ENCODE measurements around the gene BDKRB1.

Gene BDKRB1

GRCh38 chr14:96261053-96261452, 5.0 kb downstream of the BDKRB1 start:
- H3K4me3 ChIP-seq (ENCODE audit: low read depth, low read length): no peak overlapping the region
- H3K4me1 ChIP-seq (ENCODE audit: control insufficient read depth, insufficient read depth, low read length): no peaks in the 10 kb centered on the region
- H3K9ac ChIP-seq (ENCODE audit: low read length): no peak overlapping the region
- H3K27me3 ChIP-seq (ENCODE audit: control insufficient read depth, insufficient read depth, low read length): no peaks in the 10 kb centered on the region
- H3K36me3 ChIP-seq (ENCODE audit: control insufficient read depth, insufficient read depth, low read length): no peaks in the 10 kb centered on the region
- peaks cover 3% of the 10 kb centered on the region; the same call in 1 of the 2 replicates for H3K9me3 ChIP-seq (ENCODE audit: control insufficient read depth, insufficient read depth, low read depth, low read length)
- H3K27ac ChIP-seq (ENCODE audit: low read depth, low read length): no peak overlapping the region

GRCh38 chr14:96261772-96262655, 6.0 kb downstream of the BDKRB1 start:
- H3K9me3 ChIP-seq (ENCODE audit: control insufficient read depth, insufficient read depth, low read depth, low read length): peaks cover 3% of the 10 kb centered on the region; the same call in 1 of the 2 replicates
- no peak overlapping the region for H3K9ac ChIP-seq (ENCODE audit: low read length)
- H3K4me3 ChIP-seq (ENCODE audit: low read depth, low read length): no peak overlapping the region
- H3K4me1 ChIP-seq (ENCODE audit: control insufficient read depth, insufficient read depth, low read length): no peaks in the 10 kb centered on the region
- no peaks in the 10 kb centered on the region for H3K36me3 ChIP-seq (ENCODE audit: control insufficient read depth, insufficient read depth, low read length)
- no peaks in the 10 kb centered on the region for H3K27me3 ChIP-seq (ENCODE audit: control insufficient read depth, insufficient read depth, low read length)
- H3K27ac ChIP-seq (ENCODE audit: low read depth, low read length): no peak overlapping the region

- no peaks in the 10 kb centered on the region for H3K27me3 ChIP-seq (ENCODE audit: control insufficient read depth, insufficient read depth, low read length)
- H3K36me3 ChIP-seq (ENCODE audit: control insufficient read depth, insufficient read depth, low read length): no peaks in the 10 kb centered on the region
- no peak overlapping the region for H3K9ac ChIP-seq (ENCODE audit: low read length)
- no peak overlapping the region for H3K27ac ChIP-seq (ENCODE audit: low read depth, low read length)
- H3K4me3 ChIP-seq (ENCODE audit: low read depth, low read length): no peak overlapping the region
- H3K9me3 ChIP-seq (ENCODE audit: control insufficient read depth, insufficient read depth, low read depth, low read length): peaks cover 3% of the 10 kb centered on the region; the same call in 1 of the 2 replicates
- H3K4me1 ChIP-seq (ENCODE audit: control insufficient read depth, insufficient read depth, low read length): no peaks in the 10 kb centered on the region
These were observed 7.6 kb downstream of the BDKRB1 start for GRCh38 chr14:96263347-96264199.

- H3K4me1 ChIP-seq (ENCODE audit: control insufficient read depth, insufficient read depth, low read length): no peaks in the 10 kb centered on the region
- H3K27ac ChIP-seq (ENCODE audit: low read depth, low read length): no peak overlapping the region
- peaks cover 3% of the 10 kb centered on the region; the same call in 1 of the 2 replicates for H3K9me3 ChIP-seq (ENCODE audit: control insufficient read depth, insufficient read depth, low read depth, low read length)
- H3K4me3 ChIP-seq (ENCODE audit: low read depth, low read length): no peak overlapping the region
- H3K9ac ChIP-seq (ENCODE audit: low read length): no peak overlapping the region
- no peaks in the 10 kb centered on the region for H3K36me3 ChIP-seq (ENCODE audit: control insufficient read depth, insufficient read depth, low read length)
- H3K27me3 ChIP-seq (ENCODE audit: control insufficient read depth, insufficient read depth, low read length): no peaks in the 10 kb centered on the region
These were observed 8.2 kb downstream of the BDKRB1 start for GRCh38 chr14:96264200-96264553.

GRCh38 chr14:96264853-96265252, 8.8 kb downstream of the BDKRB1 start:
- no peak overlapping the region for H3K27ac ChIP-seq (ENCODE audit: low read depth, low read length)
- no peaks in the 10 kb centered on the region for H3K4me1 ChIP-seq (ENCODE audit: control insufficient read depth, insufficient read depth, low read length)
- no peak overlapping the region for H3K4me3 ChIP-seq (ENCODE audit: low read depth, low read length)

GRCh38 chr14:96265383-96266095, 9.5 kb downstream of the BDKRB1 start:
- Histone ChIP-seq H3K27ac (ENCODE audit: low read depth, low read length) (no peak overlapping the region), H3K4me3 (ENCODE audit: low read depth, low read length) (no peak overlapping the region), H3K9ac (ENCODE audit: low read length) (no peak overlapping the region), H3K36me3 (ENCODE audit: control insufficient read depth, insufficient read depth, low read length) (no peaks in the 10 kb centered on the region), H3K9me3 (ENCODE audit: control insufficient read depth, insufficient read depth, low read depth, low read length) (no peaks in the 10 kb centered on the region), H3K4me1 (ENCODE audit: control insufficient read depth, insufficient read depth, low read length) (no peaks in the 10 kb centered on the region), H3K27me3 (ENCODE audit: control insufficient read depth, insufficient read depth, low read length) (no peaks in the 10 kb centered on the region)

More at GRCh38 chr14:96264853-96265252, 8.8 kb downstream of the BDKRB1 start:
- Histone ChIP-seq H3K27me3 (ENCODE audit: control insufficient read depth, insufficient read depth, low read length) (no peaks in the 10 kb centered on the region), H3K9ac (ENCODE audit: low read length) (no peak overlapping the region), H3K36me3 (ENCODE audit: control insufficient read depth, insufficient read depth, low read length) (no peaks in the 10 kb centered on the region), H3K9me3 (ENCODE audit: control insufficient read depth, insufficient read depth, low read depth, low read length) (no peaks in the 10 kb centered on the region)

GRCh38 chr14:96267336-96267735, 11.3 kb downstream of the BDKRB1 start:
- Histone ChIP-seq H3K27me3 (ENCODE audit: control insufficient read depth, insufficient read depth, low read length) (no peaks in the 10 kb centered on the region), H3K4me1 (ENCODE audit: control insufficient read depth, insufficient read depth, low read length) (no peaks in the 10 kb centered on the region), H3K9me3 (ENCODE audit: control insufficient read depth, insufficient read depth, low read depth, low read length) (peaks cover 11% of the 10 kb centered on the region), H3K27ac (ENCODE audit: low read depth, low read length) (no peak overlapping the region), H3K4me3 (ENCODE audit: low read depth, low read length) (no peak overlapping the region), H3K9ac (ENCODE audit: low read length) (no peak overlapping the region), H3K36me3 (ENCODE audit: control insufficient read depth, insufficient read depth, low read length) (no peaks in the 10 kb centered on the region)

- H3K4me3 ChIP-seq (ENCODE audit: low read depth, low read length): no peak overlapping the region
- no peaks in the 10 kb centered on the region for H3K4me1 ChIP-seq (ENCODE audit: control insufficient read depth, insufficient read depth, low read length)
- no peak overlapping the region for H3K27ac ChIP-seq (ENCODE audit: low read depth, low read length)
- no peak overlapping the region for H3K9ac ChIP-seq (ENCODE audit: low read length)
- H3K27me3 ChIP-seq (ENCODE audit: control insufficient read depth, insufficient read depth, low read length): no peaks in the 10 kb centered on the region
- H3K36me3 ChIP-seq (ENCODE audit: control insufficient read depth, insufficient read depth, low read length): no peaks in the 10 kb centered on the region
- peaks cover 16% of the 10 kb centered on the region for H3K9me3 ChIP-seq (ENCODE audit: control insufficient read depth, insufficient read depth, low read depth, low read length)
These were observed 11.9 kb downstream of the BDKRB1 start for GRCh38 chr14:96267916-96268315.

- Histone ChIP-seq H3K27me3 (ENCODE audit: control insufficient read depth, insufficient read depth, low read length) (no peaks in the 10 kb centered on the region), H3K9me3 (ENCODE audit: control insufficient read depth, insufficient read depth, low read depth, low read length) (peaks cover 21% of the 10 kb centered on the region), H3K36me3 (ENCODE audit: control insufficient read depth, insufficient read depth, low read length) (no peaks in the 10 kb centered on the region), H3K4me1 (ENCODE audit: control insufficient read depth, insufficient read depth, low read length) (no peaks in the 10 kb centered on the region), H3K9ac (ENCODE audit: low read length) (no peak overlapping the region), H3K27ac (ENCODE audit: low read depth, low read length) (no peak overlapping the region), H3K4me3 (ENCODE audit: low read depth, low read length) (no peak overlapping the region)
These were observed 12.7 kb downstream of the BDKRB1 start for GRCh38 chr14:96268431-96269358.

- Histone ChIP-seq H3K36me3 (ENCODE audit: control insufficient read depth, insufficient read depth, low read length) (no peaks in the 10 kb centered on the region), H3K9ac (ENCODE audit: low read length) (no peak overlapping the region), H3K27me3 (ENCODE audit: control insufficient read depth, insufficient read depth, low read length) (no peaks in the 10 kb centered on the region), H3K4me3 (ENCODE audit: low read depth, low read length) (no peak overlapping the region), H3K9me3 (ENCODE audit: control insufficient read depth, insufficient read depth, low read depth, low read length) (peaks cover 21% of the 10 kb centered on the region), H3K4me1 (ENCODE audit: control insufficient read depth, insufficient read depth, low read length) (no peaks in the 10 kb centered on the region), H3K27ac (ENCODE audit: low read depth, low read length) (no peak overlapping the region)
These were observed 13.3 kb downstream of the BDKRB1 start for GRCh38 chr14:96269359-96269710.

Measured in HUES6 (cell line).